ENCODE data around the gene AP5S1. TPM values are rescaled to one million over a fixed set of nuclear protein-coding genes. Genes with fewer than 3 reads are reported as not detected.

The AP5S1 gene
- total RNA-seq, 1 experiment from 2014 or later: 17.5 TPM

GRCh38 chr20:3785240-3786125 is 34.9 kb upstream of the AP5S1 start:
- intact Hi-C loops (cut with micrococcal nuclease; ENCODE audit: unreplicated experiment): loop anchor here (1.0 to 5.0 kb wide), 2 partner anchors 72 to 300 kb away; no protein-coding TSS in a partner anchor
- TF ChIP-seq EZH2 (IDR thresholded peaks at IDR 0.05; ENCODE audit: borderline replicate concordance, low read depth, low read length, poor library complexity, severe bottlenecking): no peak
- TF ChIP-seq, protein P1, sequence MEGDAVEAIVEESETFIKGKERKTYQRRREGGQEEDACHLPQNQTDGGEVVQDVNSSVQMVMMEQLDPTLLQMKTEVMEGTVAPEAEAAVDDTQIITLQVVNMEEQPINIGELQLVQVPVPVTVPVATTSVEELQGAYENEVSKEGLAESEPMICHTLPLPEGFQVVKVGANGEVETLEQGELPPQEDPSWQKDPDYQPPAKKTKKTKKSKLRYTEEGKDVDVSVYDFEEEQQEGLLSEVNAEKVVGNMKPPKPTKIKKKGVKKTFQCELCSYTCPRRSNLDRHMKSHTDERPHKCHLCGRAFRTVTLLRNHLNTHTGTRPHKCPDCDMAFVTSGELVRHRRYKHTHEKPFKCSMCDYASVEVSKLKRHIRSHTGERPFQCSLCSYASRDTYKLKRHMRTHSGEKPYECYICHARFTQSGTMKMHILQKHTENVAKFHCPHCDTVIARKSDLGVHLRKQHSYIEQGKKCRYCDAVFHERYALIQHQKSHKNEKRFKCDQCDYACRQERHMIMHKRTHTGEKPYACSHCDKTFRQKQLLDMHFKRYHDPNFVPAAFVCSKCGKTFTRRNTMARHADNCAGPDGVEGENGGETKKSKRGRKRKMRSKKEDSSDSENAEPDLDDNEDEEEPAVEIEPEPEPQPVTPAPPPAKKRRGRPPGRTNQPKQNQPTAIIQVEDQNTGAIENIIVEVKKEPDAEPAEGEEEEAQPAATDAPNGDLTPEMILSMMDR (conservative IDR thresholded peaks at IDR 0.05; ENCODE audit: low read depth, low read length): no peak
- BruUV-seq (replicated peaks): no TSS peak
- no peaks in the 10 kb centered on the region for H3K36me3 ChIP-seq (ENCODE audit: insufficient read depth, low read length, poor library complexity, severe bottlenecking)
- peaks cover 27% of the 10 kb centered on the region for H3K4me1 ChIP-seq (ENCODE audit: insufficient read depth, low read length, poor library complexity, severe bottlenecking)
- POLR2A ChIA-PET (ENCODE audit: low non-redundant PET): no interaction called here
- H3K4me3 ChIP-seq (ENCODE audit: low read depth, low read length, poor library complexity, severe bottlenecking): peak overlapping the region; percentile 84
- no peak for DNase-seq (ENCODE audit: low spot score)
- H3K27ac ChIP-seq (ENCODE audit: low read depth, low read length, poor library complexity, severe bottlenecking): peak overlapping the region; percentile 87
- CTCF ChIA-PET: interaction anchor here (0.6 to 2.9 kb wide), 5 partner anchors 28 to 300 kb away, joined by 3 to 21 read pairs (median 4); no protein-coding TSS in a partner anchor
- no peaks in the 10 kb centered on the region for H3K27me3 ChIP-seq (replicated peaks; ENCODE audit: insufficient read depth, low read depth, low read length, poor library complexity)
- H3K9me3 ChIP-seq (ENCODE audit: low read depth, low read length, poor library complexity, severe bottlenecking): no peaks in the 10 kb centered on the region

- POLR2A ChIA-PET (ENCODE audit: low non-redundant PET): interaction anchor here (1.0 kb wide), 1 partner anchor 10 kb away, joined by 4 read pairs; the partner anchor contains the start of gene CDC25B
- DNase-seq (ENCODE audit: low spot score): peak; percentile 70
- TF ChIP-seq EZH2 (IDR thresholded peaks at IDR 0.05; ENCODE audit: borderline replicate concordance, low read depth, low read length, poor library complexity, severe bottlenecking): no peak
- TF ChIP-seq, protein P1 (conservative IDR thresholded peaks at IDR 0.05; ENCODE audit: low read depth, low read length): no peak
Observed at GRCh38 chr20:3786126-3786484, 34.2 kb upstream of the AP5S1 start.

GRCh38 chr20:3786665-3787323 is 33.6 kb upstream of the AP5S1 start, which contains the start of gene CENPB:
Gene CENPB (minus strand): TSS chr20:3786740. CDS start chr20:3786483, 257 bp downstream.
- Histone ChIP-seq H3K4me3 (ENCODE audit: low read depth, low read length, poor library complexity, severe bottlenecking) (peak within 1 kb of the TSS; percentile 84), H3K27ac (ENCODE audit: low read depth, low read length, poor library complexity, severe bottlenecking) (peak within 1 kb of the TSS; percentile 87), H3K4me1 (ENCODE audit: insufficient read depth, low read length, poor library complexity, severe bottlenecking) (peaks cover 19% of the 10 kb centered on the region), H3K36me3 (ENCODE audit: insufficient read depth, low read length, poor library complexity, severe bottlenecking) (no peaks in the 10 kb centered on the region), H3K27me3 (replicated peaks; ENCODE audit: insufficient read depth, low read depth, low read length, poor library complexity) (no peaks in the 10 kb centered on the region), H3K9me3 (ENCODE audit: low read depth, low read length, poor library complexity, severe bottlenecking) (no peaks in the 10 kb centered on the region)
- TF ChIP-seq EZH2 (IDR thresholded peaks at IDR 0.05; ENCODE audit: borderline replicate concordance, low read depth, low read length, poor library complexity, severe bottlenecking): no peak
- TF ChIP-seq, protein P1 (conservative IDR thresholded peaks at IDR 0.05; ENCODE audit: low read depth, low read length): peak; percentile 68
- no TSS peak for BruUV-seq (replicated peaks)
- peak; percentile 93 for DNase-seq (ENCODE audit: low spot score)
- CTCF ChIA-PET: interaction anchor here (0.8 to 2.9 kb wide), 7 partner anchors 9 to 298 kb away, joined by 3 to 21 read pairs (median 6); partner anchors contain the start of gene AP5S1
- POLR2A ChIA-PET (ENCODE audit: low non-redundant PET): interaction anchor here (1.0 kb wide), 2 partner anchors 9 to 34 kb away, joined by 3 to 4 read pairs; partner anchors contain the start of genes AP5S1 and CDC25B
- intact Hi-C loops (cut with micrococcal nuclease; ENCODE audit: unreplicated experiment): loop anchor here (1.0 to 5.0 kb wide), 3 partner anchors 34 to 299 kb away; partner anchors contain the start of gene AP5S1

More at GRCh38 chr20:3786126-3786484, 34.2 kb upstream of the AP5S1 start:
- no peaks in the 10 kb centered on the region for H3K27me3 ChIP-seq (replicated peaks; ENCODE audit: insufficient read depth, low read depth, low read length, poor library complexity)
- BruUV-seq (replicated peaks): TSS peak; percentile 24
- H3K4me3 ChIP-seq (ENCODE audit: low read depth, low read length, poor library complexity, severe bottlenecking): peak overlapping the region; percentile 84
- CTCF ChIA-PET: interaction anchor here (1.0 to 2.9 kb wide), 5 partner anchors 9 to 299 kb away, joined by 3 to 21 read pairs (median 6); no protein-coding TSS in a partner anchor
- intact Hi-C loops (cut with micrococcal nuclease; ENCODE audit: unreplicated experiment): loop anchor here (1.0 to 5.0 kb wide), 2 partner anchors 71 to 299 kb away; no protein-coding TSS in a partner anchor
- no peaks in the 10 kb centered on the region for H3K9me3 ChIP-seq (ENCODE audit: low read depth, low read length, poor library complexity, severe bottlenecking)
- peak overlapping the region; percentile 87 for H3K27ac ChIP-seq (ENCODE audit: low read depth, low read length, poor library complexity, severe bottlenecking)
- H3K4me1 ChIP-seq (ENCODE audit: insufficient read depth, low read length, poor library complexity, severe bottlenecking): peaks cover 21% of the 10 kb centered on the region
- H3K36me3 ChIP-seq (ENCODE audit: insufficient read depth, low read length, poor library complexity, severe bottlenecking): no peaks in the 10 kb centered on the region

Measured in A673 (cell line).